ENCODE data around the gene CASK. TPM values are rescaled to one million over a fixed set of nuclear protein-coding genes. Genes with fewer than 3 reads are reported as not detected.

CASK gene
- total and polyA plus RNA-seq, 7 experiments from 2014 or later, result 5.6 to 72.4 (median 43.5) TPM

DNA sequence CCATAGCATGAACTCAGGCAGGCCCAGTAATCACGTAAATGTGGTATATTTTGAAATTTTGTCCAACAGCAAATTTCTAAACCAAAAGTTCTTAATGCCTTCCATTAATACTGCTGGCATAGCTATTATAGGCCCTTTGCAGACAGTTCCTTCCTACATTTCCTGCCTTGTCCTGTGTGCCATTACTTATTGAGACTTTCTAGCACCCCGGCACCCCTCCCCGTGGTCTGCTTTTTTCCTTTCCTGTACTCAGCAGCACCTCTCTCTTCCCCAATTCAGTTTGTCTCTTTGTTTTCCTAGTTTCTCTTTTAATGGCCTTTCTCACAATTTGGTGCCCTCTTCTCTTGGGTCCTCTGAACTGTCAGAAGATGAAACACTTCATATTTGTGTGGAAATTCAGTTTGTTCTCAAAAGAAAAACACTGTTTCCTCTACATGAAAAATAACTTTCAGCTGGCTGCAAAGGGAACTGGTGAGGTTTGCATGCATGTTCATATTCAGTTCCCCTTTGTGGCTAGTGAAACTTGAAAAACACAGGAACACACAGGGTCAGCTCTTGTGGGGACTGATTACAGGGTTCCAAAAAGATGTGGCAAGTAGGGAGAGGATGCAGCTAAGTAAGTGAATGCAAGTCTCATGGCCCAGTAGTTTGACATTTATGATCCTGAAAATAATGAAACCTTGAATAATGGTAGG lies 217.5 kb downstream of the CASK start:
- Mint-ChIP-seq H3K27me3 (no peaks in the 10 kb centered on the region), H3K4me3 (peak overlapping the region in 6 of 10 donors; percentile 7 to 61 (median 32)), H3K27ac (peak overlapping the region in 7 of 9 donors; percentile 15 to 86 (median 69)), H3K4me1 (peaks cover 18 to 49% (median 26%) of the 10 kb centered on the region in 7 donors), H3K9me3 (no peaks in the 10 kb centered on the region), H3K36me3 (peaks cover 0 to 10% (median 5%) of the 10 kb centered on the region in 5 donors)
- ChIA-PET CTCF (no interaction called here), POLR2A (no interaction called here)
- Histone ChIP-seq H3K4me1 (ENCODE audit: control insufficient read depth in 2 of 2, insufficient read depth in 2 of 2, low read length in 2 of 2) (peaks cover 0 to 18% of the 10 kb centered on the region in 2 donors), H3K36me3 (ENCODE audit: control insufficient read depth in 2 of 3, insufficient read depth in 3 of 3, low read length in 3 of 3) (no peaks in the 10 kb centered on the region), H3K27me3 (ENCODE audit: control insufficient read depth in 2 of 2, insufficient read depth in 2 of 2, low read length in 2 of 2) (no peaks in the 10 kb centered on the region), H3K27ac (ENCODE audit: low read depth, low read length) (no peak overlapping the region), H3K9me3 (ENCODE audit: control insufficient read depth in 2 of 3, low read length in 3 of 3) (no peaks in the 10 kb centered on the region), H3K4me3 (ENCODE audit: low read length) (no peak overlapping the region)
- DNase-seq (no peak), ATAC-seq (peak; percentile 54)
- intact Hi-C loops (cut with micrococcal nuclease), result no loop called here

DNA sequence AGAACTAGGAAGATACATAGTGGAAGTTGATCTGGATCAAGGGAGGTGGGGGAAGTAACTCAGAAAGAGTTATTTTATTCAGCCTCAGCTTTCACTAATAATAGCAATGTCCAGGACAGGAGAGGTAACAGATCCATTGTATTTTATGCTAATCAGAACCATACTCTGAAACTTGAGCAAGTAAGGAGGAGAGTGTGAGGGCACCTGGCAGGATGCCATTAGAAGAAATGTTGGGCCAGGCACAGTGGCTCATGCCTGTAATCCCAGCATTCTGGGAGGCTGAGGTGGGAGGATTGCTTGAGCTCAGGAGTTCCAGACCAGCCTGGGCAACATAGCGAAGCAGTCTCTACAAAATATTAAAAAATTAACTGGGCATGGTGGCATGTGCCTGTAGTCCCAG lies 218.3 kb downstream of the CASK start:
- no peaks in the 10 kb centered on the region for H3K36me3 ChIP-seq (ENCODE audit: control insufficient read depth in 2 of 3, insufficient read depth in 3 of 3, low read length in 3 of 3)
- no peak overlapping the region for H3K27ac ChIP-seq (ENCODE audit: low read depth, low read length)
- intact Hi-C loops (cut with micrococcal nuclease), result no loop called here
- Mint-ChIP-seq H3K27ac (peak overlapping the region in 6 of 9 donors; percentile 7 to 66 (median 48)), H3K4me3 (peak overlapping the region in 1 of 10 donors; percentile 42), H3K4me1 (peaks cover 18 to 48% (median 27%) of the 10 kb centered on the region in 7 donors), H3K27me3 (no peaks in the 10 kb centered on the region), H3K36me3 (peaks cover 0 to 10% (median 5%) of the 10 kb centered on the region in 5 donors), H3K9me3 (no peaks in the 10 kb centered on the region)
- no peaks in the 10 kb centered on the region for H3K9me3 ChIP-seq (ENCODE audit: control insufficient read depth in 2 of 3, low read length in 3 of 3)
- CTCF ChIA-PET, result no interaction called here
- no peak overlapping the region for H3K4me3 ChIP-seq (ENCODE audit: low read length)
- no peak for ATAC-seq
- H3K27me3 ChIP-seq (ENCODE audit: control insufficient read depth in 2 of 2, insufficient read depth in 2 of 2, low read length in 2 of 2), result no peaks in the 10 kb centered on the region
- POLR2A ChIA-PET, result no interaction called here
- DNase-seq, result no peak
- peaks cover 0 to 18% of the 10 kb centered on the region in 2 donors for H3K4me1 ChIP-seq (ENCODE audit: control insufficient read depth in 2 of 2, insufficient read depth in 2 of 2, low read length in 2 of 2)

DNA sequence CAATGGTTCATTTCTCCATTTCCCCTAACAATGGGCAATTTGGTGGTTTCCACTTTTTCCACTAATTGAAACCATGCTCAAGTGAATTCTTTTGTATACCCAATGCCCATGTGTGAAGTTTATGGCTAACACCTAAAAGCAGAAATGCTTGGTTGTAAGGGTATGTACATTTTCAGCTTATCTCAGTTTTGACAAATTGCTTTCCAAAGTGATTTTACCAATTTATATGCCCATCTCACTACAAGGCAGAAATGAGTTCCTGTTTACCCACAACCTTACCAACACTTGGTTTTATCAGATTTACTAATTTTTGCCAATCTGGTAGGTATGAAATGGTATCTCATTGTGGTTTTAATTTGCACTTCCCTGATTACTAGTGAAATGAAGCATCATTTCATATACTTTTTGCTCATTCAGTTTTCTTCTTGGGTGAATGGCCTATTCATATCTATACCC lies 219.8 kb downstream of the CASK start:
- no peak overlapping the region for H3K4me3 ChIP-seq (ENCODE audit: low read length)
- no peaks in the 10 kb centered on the region for H3K27me3 Mint-ChIP-seq
- peaks cover 18 to 42% (median 25%) of the 10 kb centered on the region in 7 donors for H3K4me1 Mint-ChIP-seq
- no peaks in the 10 kb centered on the region for H3K36me3 ChIP-seq (ENCODE audit: control insufficient read depth in 2 of 3, insufficient read depth in 3 of 3, low read length in 3 of 3)
- H3K27ac ChIP-seq (ENCODE audit: low read depth, low read length), result no peak overlapping the region
- H3K27me3 ChIP-seq (ENCODE audit: control insufficient read depth in 2 of 2, insufficient read depth in 2 of 2, low read length in 2 of 2), result no peaks in the 10 kb centered on the region
- H3K36me3 Mint-ChIP-seq, result peaks cover 0 to 10% (median 5%) of the 10 kb centered on the region in 5 donors
- H3K27ac Mint-ChIP-seq, result no peak overlapping the region
- POLR2A ChIA-PET, result no interaction called here
- H3K4me1 ChIP-seq (ENCODE audit: control insufficient read depth in 2 of 2, insufficient read depth in 2 of 2, low read length in 2 of 2), result peaks cover 0 to 18% of the 10 kb centered on the region in 2 donors
- no peak overlapping the region for H3K4me3 Mint-ChIP-seq
- intact Hi-C loops (cut with micrococcal nuclease), result no loop called here
- no peaks in the 10 kb centered on the region for H3K9me3 Mint-ChIP-seq
- CTCF ChIA-PET, result no interaction called here
- ATAC-seq (no peak), DNase-seq (no peak)
- H3K9me3 ChIP-seq (ENCODE audit: control insufficient read depth in 2 of 3, low read length in 3 of 3), result no peaks in the 10 kb centered on the region

DNA sequence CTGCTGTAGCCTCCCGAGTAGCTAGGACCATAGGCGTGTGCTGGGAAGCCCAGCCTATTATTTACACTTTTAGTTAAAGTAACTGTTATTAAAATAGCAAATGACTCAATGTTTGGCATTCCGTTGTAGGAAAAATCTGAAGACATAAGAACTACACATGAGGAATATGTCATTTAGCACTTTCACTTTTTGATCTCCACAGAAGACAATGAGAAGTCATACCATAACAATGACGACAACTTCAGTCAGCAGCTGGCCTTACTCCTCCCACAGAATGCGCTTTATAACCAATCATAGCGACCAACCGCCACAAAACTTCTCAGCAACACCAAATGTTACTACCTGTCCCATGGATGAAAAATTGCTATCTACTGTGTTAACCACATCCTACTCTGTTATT lies 227.9 kb downstream of the CASK start:
- no peaks in the 10 kb centered on the region for H3K27me3 Mint-ChIP-seq

DNA sequence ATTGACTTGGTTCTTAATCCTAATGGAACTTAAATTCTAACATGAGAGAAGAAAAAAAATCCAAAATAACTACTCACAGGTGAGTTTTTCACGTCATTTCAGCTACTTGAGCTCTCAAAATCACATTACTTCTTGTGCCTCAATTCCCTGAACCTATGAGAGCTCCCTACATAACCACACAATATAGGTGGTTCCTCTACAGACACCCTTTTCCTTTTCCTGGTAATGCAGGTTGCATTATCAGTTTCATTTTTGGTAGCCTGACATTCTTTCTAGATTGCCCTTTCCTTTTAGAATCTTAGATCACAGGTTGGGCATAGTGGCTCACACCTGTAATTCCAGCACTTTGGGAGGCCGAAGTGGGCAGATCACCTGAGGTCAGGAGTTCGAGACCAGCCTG lies 230.3 kb downstream of the CASK start:
- no peaks in the 10 kb centered on the region for H3K9me3 ChIP-seq (ENCODE audit: control insufficient read depth in 2 of 3, low read length in 3 of 3)
- Mint-ChIP-seq H3K4me3 (peak overlapping the region in 2 of 10 donors; percentile 27 to 56), H3K4me1 (peaks cover 12 to 40% (median 24%) of the 10 kb centered on the region in 7 donors), H3K27me3 (no peaks in the 10 kb centered on the region), H3K9me3 (peaks cover 0 to 5% (median 0%) of the 10 kb centered on the region in 11 donors), H3K27ac (peak overlapping the region in 1 of 9 donors; percentile 74), H3K36me3 (peaks cover 0 to 18% (median 7%) of the 10 kb centered on the region in 5 donors)
- CTCF ChIA-PET, result no interaction called here
- no peak overlapping the region for H3K27ac ChIP-seq (ENCODE audit: low read depth, low read length)
- ATAC-seq, result no peak
- no peaks in the 10 kb centered on the region for H3K27me3 ChIP-seq (ENCODE audit: control insufficient read depth in 2 of 2, insufficient read depth in 2 of 2, low read length in 2 of 2)
- no peaks in the 10 kb centered on the region for H3K36me3 ChIP-seq (ENCODE audit: control insufficient read depth in 2 of 3, insufficient read depth in 3 of 3, low read length in 3 of 3)
- no peak overlapping the region for H3K4me3 ChIP-seq (ENCODE audit: low read length)
- POLR2A ChIA-PET, result no interaction called here
- peaks cover 0 to 9% of the 10 kb centered on the region in 2 donors for H3K4me1 ChIP-seq (ENCODE audit: control insufficient read depth in 2 of 2, insufficient read depth in 2 of 2, low read length in 2 of 2)
- no peak for DNase-seq
- intact Hi-C loops (cut with micrococcal nuclease), result no loop called here

More for the DNA sequence above, 227.9 kb downstream of the CASK start:
- CTCF ChIA-PET, result no interaction called here
- DNase-seq (no peak), ATAC-seq (no peak)
- POLR2A ChIA-PET, result no interaction called here
- Mint-ChIP-seq H3K9me3 (peaks cover 0 to 5% (median 0%) of the 10 kb centered on the region in 11 donors), H3K27ac (no peak overlapping the region), H3K4me1 (peaks cover 10 to 35% (median 24%) of the 10 kb centered on the region in 7 donors), H3K36me3 (peaks cover 0 to 18% (median 7%) of the 10 kb centered on the region in 5 donors), H3K4me3 (no peak overlapping the region)
- H3K9me3 ChIP-seq (ENCODE audit: control insufficient read depth in 2 of 3, low read length in 3 of 3), result no peaks in the 10 kb centered on the region
- peaks cover 0 to 5% of the 10 kb centered on the region in 2 donors for H3K4me1 ChIP-seq (ENCODE audit: control insufficient read depth in 2 of 2, insufficient read depth in 2 of 2, low read length in 2 of 2)
- H3K27me3 ChIP-seq (ENCODE audit: control insufficient read depth in 2 of 2, insufficient read depth in 2 of 2, low read length in 2 of 2), result no peaks in the 10 kb centered on the region
- H3K27ac ChIP-seq (ENCODE audit: low read depth, low read length), result no peak overlapping the region
- no peak overlapping the region for H3K4me3 ChIP-seq (ENCODE audit: low read length)
- intact Hi-C loops (cut with micrococcal nuclease), result no loop called here
- no peaks in the 10 kb centered on the region for H3K36me3 ChIP-seq (ENCODE audit: control insufficient read depth in 2 of 3, insufficient read depth in 3 of 3, low read length in 3 of 3)

DNA sequence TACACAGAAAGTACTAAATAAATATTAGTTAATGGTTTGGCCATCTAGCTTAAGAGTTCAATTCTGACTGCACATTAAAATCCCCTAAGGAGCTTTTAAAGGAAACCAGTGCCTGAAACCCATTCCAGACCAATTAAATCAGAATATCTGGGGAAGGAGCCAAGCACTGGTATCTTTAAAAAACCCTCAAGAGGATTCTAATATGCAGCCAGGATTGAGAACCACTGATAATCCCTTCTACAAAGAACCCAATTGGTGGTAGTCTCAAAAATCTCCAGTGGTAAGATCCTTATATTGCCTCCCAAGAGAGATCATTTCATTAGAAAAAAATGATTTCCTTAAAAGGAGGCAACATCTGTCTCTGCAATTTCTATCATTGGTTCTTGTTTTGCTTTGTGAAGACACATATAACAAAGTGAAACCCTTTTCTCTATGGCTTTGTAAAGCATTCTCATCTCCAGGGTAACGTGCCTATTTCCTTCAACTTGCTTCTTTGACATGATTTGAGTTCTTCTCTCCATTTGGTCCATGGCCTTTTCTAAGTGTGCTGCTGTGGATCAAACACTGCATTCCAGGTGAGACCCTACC lies 231.1 kb downstream of the CASK start:
- Histone ChIP-seq H3K9me3 (ENCODE audit: control insufficient read depth in 2 of 3, low read length in 3 of 3) (no peaks in the 10 kb centered on the region), H3K4me3 (ENCODE audit: low read length) (no peak overlapping the region), H3K36me3 (ENCODE audit: control insufficient read depth in 2 of 3, insufficient read depth in 3 of 3, low read length in 3 of 3) (no peaks in the 10 kb centered on the region), H3K27me3 (ENCODE audit: control insufficient read depth in 2 of 2, insufficient read depth in 2 of 2, low read length in 2 of 2) (no peaks in the 10 kb centered on the region), H3K27ac (ENCODE audit: low read depth, low read length) (no peak overlapping the region), H3K4me1 (ENCODE audit: control insufficient read depth in 2 of 2, insufficient read depth in 2 of 2, low read length in 2 of 2) (peaks cover 0 to 9% of the 10 kb centered on the region in 2 donors)
- Mint-ChIP-seq H3K4me3 (peak overlapping the region in 1 of 10 donors; percentile 45), H3K27me3 (no peaks in the 10 kb centered on the region), H3K4me1 (peaks cover 12 to 42% (median 25%) of the 10 kb centered on the region in 7 donors), H3K9me3 (peaks cover 0 to 5% (median 0%) of the 10 kb centered on the region in 11 donors), H3K36me3 (peaks cover 0 to 17% (median 7%) of the 10 kb centered on the region in 5 donors), H3K27ac (peak overlapping the region in 2 of 9 donors; percentile 56 to 65)
- no peak for DNase-seq
- intact Hi-C loops (cut with micrococcal nuclease), result no loop called here
- ChIA-PET CTCF (no interaction called here), POLR2A (no interaction called here)
- no peak for ATAC-seq

Data from naive thymus-derived CD4-positive, alpha-beta T cell (primary cell).